Measurements from ENCODE around the gene NRN1L.

Gene NRN1L

DNA sequence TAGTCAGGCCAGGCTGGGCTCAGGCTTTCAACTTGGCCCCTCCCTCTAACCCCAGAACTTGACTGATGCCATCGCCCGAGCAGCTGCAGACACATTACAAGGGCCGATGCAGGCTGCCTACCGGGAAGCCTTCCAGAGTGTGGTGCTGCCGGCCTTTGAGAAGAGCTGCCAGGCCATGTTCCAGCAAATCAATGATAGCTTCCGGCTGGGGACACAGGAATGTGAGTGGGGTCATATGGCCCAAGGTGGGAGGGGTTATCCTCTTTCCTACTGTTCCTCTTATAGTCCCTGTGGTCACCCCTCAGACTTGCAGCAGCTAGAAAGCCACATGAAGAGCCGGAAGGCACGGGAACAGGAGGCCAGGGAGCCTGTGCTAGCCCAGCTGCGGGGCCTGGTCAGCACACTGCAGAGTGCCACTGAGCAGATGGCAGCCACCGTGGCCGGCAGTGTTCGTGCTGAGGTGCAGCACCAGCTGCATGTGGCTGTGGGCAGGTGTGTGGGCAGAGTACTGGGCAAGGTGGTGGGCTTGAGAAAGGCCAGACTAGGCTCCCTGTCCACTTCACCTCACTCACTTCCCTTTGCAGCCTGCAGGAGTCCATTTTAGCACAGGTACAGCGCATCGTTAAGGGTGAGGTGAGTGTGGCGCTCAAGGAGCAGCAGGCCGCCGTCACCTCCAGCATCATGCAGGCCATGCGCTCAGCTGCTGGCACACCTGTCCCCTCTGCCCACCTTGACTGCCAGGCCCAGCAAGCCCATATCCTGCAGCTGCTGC lies 2.1 kb upstream of the NRN1L start:
- H3K27ac Mint-ChIP-seq, result peak overlapping the region; percentile 55 to 89 (median 76)
- TF ChIP-seq, protein P1, sequence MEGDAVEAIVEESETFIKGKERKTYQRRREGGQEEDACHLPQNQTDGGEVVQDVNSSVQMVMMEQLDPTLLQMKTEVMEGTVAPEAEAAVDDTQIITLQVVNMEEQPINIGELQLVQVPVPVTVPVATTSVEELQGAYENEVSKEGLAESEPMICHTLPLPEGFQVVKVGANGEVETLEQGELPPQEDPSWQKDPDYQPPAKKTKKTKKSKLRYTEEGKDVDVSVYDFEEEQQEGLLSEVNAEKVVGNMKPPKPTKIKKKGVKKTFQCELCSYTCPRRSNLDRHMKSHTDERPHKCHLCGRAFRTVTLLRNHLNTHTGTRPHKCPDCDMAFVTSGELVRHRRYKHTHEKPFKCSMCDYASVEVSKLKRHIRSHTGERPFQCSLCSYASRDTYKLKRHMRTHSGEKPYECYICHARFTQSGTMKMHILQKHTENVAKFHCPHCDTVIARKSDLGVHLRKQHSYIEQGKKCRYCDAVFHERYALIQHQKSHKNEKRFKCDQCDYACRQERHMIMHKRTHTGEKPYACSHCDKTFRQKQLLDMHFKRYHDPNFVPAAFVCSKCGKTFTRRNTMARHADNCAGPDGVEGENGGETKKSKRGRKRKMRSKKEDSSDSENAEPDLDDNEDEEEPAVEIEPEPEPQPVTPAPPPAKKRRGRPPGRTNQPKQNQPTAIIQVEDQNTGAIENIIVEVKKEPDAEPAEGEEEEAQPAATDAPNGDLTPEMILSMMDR (IDR thresholded peaks at IDR 0.05; ENCODE audit: unreplicated experiment in 3 of 3), result no peak
- peak overlapping the region in 1 of 3 experiments; percentile 37 for H3K4me3 Mint-ChIP-seq
- peaks cover 30% of the 10 kb centered on the region for H3K4me1 Mint-ChIP-seq
- H3K36me3 Mint-ChIP-seq (ENCODE audit: low read depth), result peaks cover 39% of the 10 kb centered on the region
- H3K27me3 Mint-ChIP-seq (ENCODE audit: low read depth), result no peaks in the 10 kb centered on the region
- H3K9me3 Mint-ChIP-seq, result no peaks in the 10 kb centered on the region

DNA sequence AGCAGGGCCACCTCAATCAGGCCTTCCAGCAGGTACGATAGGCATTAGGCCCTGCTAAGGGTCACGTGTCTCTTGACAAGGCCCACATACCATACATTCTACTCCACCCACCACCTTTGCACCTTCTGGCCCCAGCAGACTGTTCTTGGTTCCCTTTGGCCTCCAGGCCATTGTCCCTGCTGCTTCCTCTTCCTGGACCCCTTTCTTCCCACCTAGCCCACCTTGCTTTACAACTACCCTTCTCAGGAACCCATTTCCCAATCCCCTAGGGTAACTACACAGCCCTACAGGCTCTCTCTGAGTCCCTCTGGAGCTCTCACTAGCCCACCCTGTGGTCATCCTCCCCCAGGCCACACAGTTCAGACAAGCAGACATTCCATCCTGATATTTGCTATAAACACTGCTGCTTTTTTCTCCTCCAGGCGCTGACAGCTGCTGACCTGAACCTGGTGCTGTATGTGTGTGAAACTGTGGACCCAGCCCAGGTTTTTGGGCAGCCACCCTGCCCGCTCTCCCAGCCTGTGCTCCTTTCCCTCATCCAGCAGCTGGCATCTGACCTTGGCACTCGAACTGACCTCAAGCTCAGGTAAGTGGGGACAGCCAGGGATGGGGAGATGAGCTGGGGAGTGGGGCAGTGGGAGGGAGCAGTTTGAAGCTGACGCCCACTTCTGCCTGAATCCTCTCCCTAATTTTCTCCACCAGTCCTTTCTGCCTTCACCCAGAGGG lies 1.4 kb upstream of the NRN1L start:
- peaks cover 30% of the 10 kb centered on the region for H3K4me1 Mint-ChIP-seq
- peaks cover 35% of the 10 kb centered on the region for H3K36me3 Mint-ChIP-seq (ENCODE audit: low read depth)
- TF ChIP-seq, protein P1 (IDR thresholded peaks at IDR 0.05; ENCODE audit: unreplicated experiment in 3 of 3), result no peak
- peak overlapping the region in 1 of 3 experiments; percentile 26 for H3K4me3 Mint-ChIP-seq
- no peaks in the 10 kb centered on the region for H3K9me3 Mint-ChIP-seq
- H3K27me3 Mint-ChIP-seq (ENCODE audit: low read depth), result no peaks in the 10 kb centered on the region
- no peak overlapping the region for H3K27ac Mint-ChIP-seq

DNA sequence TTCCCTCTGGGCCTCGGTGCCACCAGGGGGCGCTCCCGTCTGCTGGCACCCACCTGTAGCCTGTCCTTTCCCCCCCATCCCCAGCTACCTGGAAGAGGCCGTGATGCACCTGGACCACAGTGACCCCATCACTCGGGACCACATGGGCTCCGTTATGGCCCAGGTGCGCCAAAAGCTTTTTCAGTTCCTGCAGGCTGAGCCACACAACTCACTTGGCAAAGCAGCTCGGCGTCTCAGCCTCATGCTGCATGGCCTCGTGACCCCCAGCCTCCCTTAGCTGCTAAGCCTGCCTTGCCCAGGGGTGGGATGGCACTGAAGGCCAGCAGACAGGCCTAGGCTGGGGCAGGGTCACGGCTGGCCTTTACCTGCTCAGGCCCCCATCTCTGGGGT lies 818 bp upstream of the NRN1L start:
- Mint-ChIP-seq H3K9me3 (no peaks in the 10 kb centered on the region), H3K27ac (no peak overlapping the region), H3K36me3 (ENCODE audit: low read depth) (peaks cover 31% of the 10 kb centered on the region), H3K4me1 (peaks cover 30% of the 10 kb centered on the region), H3K4me3 (no peak overlapping the region), H3K27me3 (ENCODE audit: low read depth) (no peaks in the 10 kb centered on the region)
- TF ChIP-seq, protein P1 (IDR thresholded peaks at IDR 0.05; ENCODE audit: unreplicated experiment in 3 of 3), result peak; percentile 74 to 80 (median 77)

DNA sequence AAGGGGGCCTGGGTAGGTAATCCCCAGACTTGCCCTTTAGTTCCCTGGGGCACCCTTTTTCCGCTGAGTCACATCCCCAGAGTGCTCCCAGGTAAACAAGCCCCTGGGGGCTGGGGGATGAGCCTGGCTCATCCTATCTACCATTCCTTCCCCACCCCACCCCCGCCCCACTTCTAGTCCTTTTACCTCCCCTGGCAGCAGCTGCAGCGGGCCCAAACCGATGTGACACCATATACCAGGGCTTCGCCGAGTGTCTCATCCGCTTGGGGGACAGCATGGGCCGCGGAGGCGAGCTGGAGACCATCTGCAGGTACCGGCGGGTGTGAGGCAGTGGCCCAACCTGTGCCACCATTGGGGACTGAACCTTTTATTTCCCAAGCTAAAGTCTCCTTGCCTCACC lies 860 bp downstream of the NRN1L start:
- Mint-ChIP-seq H3K4me1 (peaks cover 30% of the 10 kb centered on the region), H3K36me3 (ENCODE audit: low read depth) (peaks cover 17% of the 10 kb centered on the region), H3K27me3 (ENCODE audit: low read depth) (no peaks in the 10 kb centered on the region), H3K9me3 (no peaks in the 10 kb centered on the region), H3K27ac (no peak overlapping the region), H3K4me3 (no peak overlapping the region)
- TF ChIP-seq, protein P1 (IDR thresholded peaks at IDR 0.05; ENCODE audit: unreplicated experiment in 3 of 3), result no peak

DNA sequence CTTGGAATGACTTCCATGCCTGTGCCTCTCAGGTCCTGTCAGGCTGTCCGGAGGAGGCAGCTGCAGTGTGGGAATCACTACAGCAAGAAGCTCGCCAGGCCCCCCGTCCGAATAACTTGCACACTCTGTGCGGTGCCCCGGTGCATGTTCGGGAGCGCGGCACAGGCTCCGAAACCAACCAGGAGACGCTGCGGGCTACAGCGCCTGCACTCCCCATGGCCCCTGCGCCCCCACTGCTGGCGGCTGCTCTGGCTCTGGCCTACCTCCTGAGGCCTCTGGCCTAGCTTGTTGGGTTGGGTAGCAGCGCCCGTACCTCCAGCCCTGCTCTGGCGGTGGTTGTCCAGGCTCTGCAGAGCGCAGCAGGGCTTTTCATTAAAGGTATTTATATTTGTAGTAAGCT lies 1.3 kb downstream of the NRN1L start:
- H3K27me3 Mint-ChIP-seq (ENCODE audit: low read depth), result no peaks in the 10 kb centered on the region
- H3K4me1 Mint-ChIP-seq, result peaks cover 30% of the 10 kb centered on the region
- H3K4me3 Mint-ChIP-seq, result no peak overlapping the region
- no peak overlapping the region for H3K27ac Mint-ChIP-seq
- no peaks in the 10 kb centered on the region for H3K9me3 Mint-ChIP-seq
- peaks cover 17% of the 10 kb centered on the region for H3K36me3 Mint-ChIP-seq (ENCODE audit: low read depth)
- TF ChIP-seq, protein P1 (IDR thresholded peaks at IDR 0.05; ENCODE audit: unreplicated experiment in 3 of 3), result no peak
